Peyer's patch (tissue), 4 donors: Measurements from ENCODE around the gene KSR2.

ENCODE experiments used
- POLR2A ChIP-seq, 2 donors: fragments of 450-650 bp; IDR thresholded peaks; one replicate each; pipeline ENCODE4 v1.5.1; 2017; ENCODE audit warnings: antibody characterized with exemption in 2 of 2, mild to moderate bottlenecking in 2 of 2, moderate library complexity in 2 of 2
- TF ChIP-seq, protein P1 (sequence below), 6 experiments: fragments of 450-650 bp in 4 of 6; fragments of 200-600 bp in 2 of 6; sonication (generic) in 1 of 6; IDR thresholded peaks; one replicate each; pipeline ENCODE4 v1.5.1; 2017 to 2019; ENCODE audit warnings: antibody characterized with exemption in 6 of 6, mild to moderate bottlenecking in 3 of 6, moderate library complexity in 1 of 6

DNA sequence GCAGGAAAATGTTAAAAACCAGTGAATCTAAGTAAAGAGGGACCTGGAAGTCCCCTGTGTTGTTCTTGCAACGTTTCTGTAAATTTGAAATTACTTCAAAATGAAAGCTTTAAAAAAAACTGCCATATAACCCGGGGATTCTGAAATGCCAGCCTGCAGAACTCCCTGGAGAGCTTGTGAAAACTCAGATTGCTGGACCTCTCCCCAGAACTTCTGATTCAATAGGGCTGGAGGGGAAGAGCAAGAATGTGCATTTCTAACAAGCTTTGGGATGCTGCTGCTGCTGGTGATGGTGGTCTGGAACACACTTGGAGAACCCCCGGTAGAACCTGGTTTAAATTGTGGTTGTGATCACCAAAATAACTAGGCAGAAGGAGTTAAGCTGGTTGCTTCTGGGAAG lies 307.3 kb downstream of the KSR2 start:
- TF ChIP-seq, protein P1, sequence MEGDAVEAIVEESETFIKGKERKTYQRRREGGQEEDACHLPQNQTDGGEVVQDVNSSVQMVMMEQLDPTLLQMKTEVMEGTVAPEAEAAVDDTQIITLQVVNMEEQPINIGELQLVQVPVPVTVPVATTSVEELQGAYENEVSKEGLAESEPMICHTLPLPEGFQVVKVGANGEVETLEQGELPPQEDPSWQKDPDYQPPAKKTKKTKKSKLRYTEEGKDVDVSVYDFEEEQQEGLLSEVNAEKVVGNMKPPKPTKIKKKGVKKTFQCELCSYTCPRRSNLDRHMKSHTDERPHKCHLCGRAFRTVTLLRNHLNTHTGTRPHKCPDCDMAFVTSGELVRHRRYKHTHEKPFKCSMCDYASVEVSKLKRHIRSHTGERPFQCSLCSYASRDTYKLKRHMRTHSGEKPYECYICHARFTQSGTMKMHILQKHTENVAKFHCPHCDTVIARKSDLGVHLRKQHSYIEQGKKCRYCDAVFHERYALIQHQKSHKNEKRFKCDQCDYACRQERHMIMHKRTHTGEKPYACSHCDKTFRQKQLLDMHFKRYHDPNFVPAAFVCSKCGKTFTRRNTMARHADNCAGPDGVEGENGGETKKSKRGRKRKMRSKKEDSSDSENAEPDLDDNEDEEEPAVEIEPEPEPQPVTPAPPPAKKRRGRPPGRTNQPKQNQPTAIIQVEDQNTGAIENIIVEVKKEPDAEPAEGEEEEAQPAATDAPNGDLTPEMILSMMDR (IDR thresholded peaks at IDR 0.05): no peak
- TF ChIP-seq POLR2A (IDR thresholded peaks at IDR 0.05): no peak
